ENCODE measurements around the gene FABP1. TPM values are rescaled to one million over a fixed set of nuclear protein-coding genes. Genes with fewer than 3 reads are reported as not detected.

The FABP1 gene
- polyA plus RNA-seq, 2 of the 4 experiments (the other 2 are of a cell fraction): not detected

GRCh38 chr2:88171966-88172365 lies 44.1 kb upstream of the FABP1 start:
- ChIA-PET CTCF (interaction anchor here (2.1 to 5.5 kb wide), 2 partner anchors 11 to 112 kb away, joined by 9 to 32 read pairs; no protein-coding TSS in a partner anchor), POLR2A (no interaction called here)
- Histone ChIP-seq H3K9me3 (no peaks in the 10 kb centered on the region), H3K4me1 (no peaks in the 10 kb centered on the region), H3K4me3 (no peak overlapping the region), H3K27ac (no peak overlapping the region), H3K4me2 (no peak overlapping the region)
- ATAC-seq (no peak), DNase-seq (ENCODE audit: low read depth in 1 of 2, low spot score in 1 of 2) (no peak), FAIRE-seq (no peak)
- WGBS (ENCODE audit: missing lambda C conversion rate): 92% methylated on average over 1 of the region's 1 CpG
- TF ChIP-seq EHF (CRISPR knock-in tag; IDR thresholded peaks at IDR 0.05) (no peak), KDM5A (IDR thresholded peaks at IDR 0.05) (no peak), RAD21 (conservative IDR thresholded peaks at IDR 0.05 in 1 of 2, IDR thresholded peaks at IDR 0.05 in 1 of 2) (no peak), ZFP36 (IDR thresholded peaks at IDR 0.05; ENCODE audit: borderline replicate concordance, partially characterized antibody) (no peak), USF2 (IDR thresholded peaks at IDR 0.05) (no peak), FOXS1 (CRISPR knock-in tag; IDR thresholded peaks at IDR 0.05) (no peak), CHD2 (IDR thresholded peaks at IDR 0.05; ENCODE audit: low read length, partially characterized antibody) (no peak), FOSB (CRISPR knock-in tag; IDR thresholded peaks at IDR 0.05) (no peak), ZC3H11A (IDR thresholded peaks at IDR 0.05) (no peak), CBX2 (IDR thresholded peaks at IDR 0.05; ENCODE audit: borderline replicate concordance, low read depth) (no peak), NR3C1 (IDR thresholded peaks at IDR 0.05) (no peak), PBX3 (IDR thresholded peaks at IDR 0.05) (no peak), BCL3 (IDR thresholded peaks at IDR 0.05) (no peak), NFE2L2 (conservative IDR thresholded peaks at IDR 0.05; ENCODE audit: low read length) (no peak), HDAC2 (IDR thresholded peaks at IDR 0.05) (no peak), FOSL2 (IDR thresholded peaks at IDR 0.05) (no peak), FOSL2 (CRISPR knock-in tag; IDR thresholded peaks at IDR 0.05) (no peak), GATA3 (IDR thresholded peaks at IDR 0.05; ENCODE audit: borderline replicate concordance) (no peak), ESRRA (IDR thresholded peaks at IDR 0.05; ENCODE audit: borderline replicate concordance, low read length) (no peak), TFCP2L1 (CRISPR knock-in tag; IDR thresholded peaks at IDR 0.05) (no peak)

- DNase-seq (ENCODE audit: low read depth in 1 of 2, low spot score in 1 of 2) (no peak), ATAC-seq (no peak), FAIRE-seq (no peak)
- no peaks in the 10 kb centered on the region for H3K4me1 ChIP-seq
- no peak for TF ChIP-seq CEBPB (IDR thresholded peaks at IDR 0.05)
- ChIA-PET POLR2A (no interaction called here), CTCF (interaction anchor here (5.5 kb wide), 1 partner anchor 9 kb away, joined by 32 read pairs; no protein-coding TSS in a partner anchor)
- WGBS (ENCODE audit: missing lambda C conversion rate): 58% methylated on average over 26 of the region's 37 CpGs
- H3K27ac ChIP-seq: no peak overlapping the region
- peak overlapping the region; percentile 39; the same call in 2 of the 3 replicates for H3K4me2 ChIP-seq
- H3K4me3 ChIP-seq: 0 out of 3 replicates have a peak overlapping the region, but pooled peaks have one; percentile 18
- H3K9me3 ChIP-seq: no peaks in the 10 kb centered on the region
Observed at GRCh38 chr2:88170472-88170892, 42.6 kb upstream of the FABP1 start.

- ChIA-PET POLR2A (no interaction called here), CTCF (interaction anchor here (1.2 to 2.3 kb wide), 3 partner anchors 8 to 108 kb away, joined by 3 to 12 read pairs (median 7); no protein-coding TSS in a partner anchor)
- H3K4me3 ChIP-seq: no peak overlapping the region
- DNase-seq (ENCODE audit: low read depth in 1 of 2, low spot score in 1 of 2) (no peak), FAIRE-seq (no peak), ATAC-seq (no peak)
- no peak overlapping the region for H3K27ac ChIP-seq
- TF ChIP-seq HDAC2 (IDR thresholded peaks at IDR 0.05) (no peak), FOSB (CRISPR knock-in tag; IDR thresholded peaks at IDR 0.05) (no peak), CHD2 (IDR thresholded peaks at IDR 0.05; ENCODE audit: low read length, partially characterized antibody) (no peak), ZFP36 (IDR thresholded peaks at IDR 0.05; ENCODE audit: borderline replicate concordance, partially characterized antibody) (no peak), RAD21 (conservative IDR thresholded peaks at IDR 0.05 in 1 of 2, IDR thresholded peaks at IDR 0.05 in 1 of 2) (no peak), ESRRA (IDR thresholded peaks at IDR 0.05; ENCODE audit: borderline replicate concordance, low read length) (no peak), RNF2 (IDR thresholded peaks at IDR 0.05; ENCODE audit: borderline replicate concordance, low read depth) (no peak)
- no peak overlapping the region for H3K4me2 ChIP-seq
- H3K9me3 ChIP-seq: no peaks in the 10 kb centered on the region
- WGBS (ENCODE audit: missing lambda C conversion rate): 70% methylated on average over 7 of the region's 7 CpGs
- no peaks in the 10 kb centered on the region for H3K4me1 ChIP-seq
Observed at GRCh38 chr2:88168386-88168785, 40.5 kb upstream of the FABP1 start.
